ENCODE data around the gene TNPO3.

The TNPO3 gene

DNA sequence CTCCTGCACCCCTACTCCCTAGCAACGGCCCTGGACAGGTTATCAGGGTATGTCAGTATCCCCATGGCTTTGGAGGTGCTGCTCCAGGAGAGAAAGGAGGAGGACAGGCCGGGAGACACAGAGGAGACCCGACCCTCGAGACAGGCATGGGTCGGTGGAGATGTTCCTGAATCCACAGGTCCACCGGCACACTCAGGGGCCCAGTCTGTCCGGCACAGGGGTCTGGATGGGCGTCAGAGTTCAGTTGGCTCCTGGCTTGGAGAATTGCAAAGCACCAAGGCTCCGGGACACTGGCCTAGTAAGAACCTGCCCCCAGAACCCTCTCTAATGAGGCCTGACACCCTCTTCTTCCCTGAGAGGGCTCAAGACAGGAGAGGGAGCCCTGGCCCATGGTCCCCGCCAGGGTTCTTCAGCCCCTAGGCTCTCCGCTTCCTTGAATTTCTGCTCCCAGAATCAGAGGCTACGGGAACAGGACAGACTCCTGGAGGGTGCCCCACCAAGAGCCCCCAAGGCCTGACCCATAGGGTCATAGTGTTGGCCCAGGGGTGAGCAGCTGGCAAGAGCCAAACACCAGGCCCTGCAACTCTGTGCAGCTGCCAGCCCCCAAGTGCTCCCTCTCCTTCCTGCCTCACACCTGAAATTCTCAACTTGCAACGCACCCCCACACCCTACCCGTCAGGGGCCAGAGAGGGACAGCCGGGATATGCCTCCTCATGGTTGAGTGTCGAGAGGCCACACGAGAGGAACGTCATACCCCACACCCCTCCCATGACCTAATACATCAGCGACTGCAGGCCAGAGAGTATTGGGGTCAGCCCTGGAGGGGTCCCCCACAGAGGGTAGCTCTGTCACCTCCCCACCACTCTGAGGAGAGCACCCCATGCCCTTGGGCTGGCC, 122.7 kb downstream of the TNPO3 start:
- TF ChIP-seq, protein P1, sequence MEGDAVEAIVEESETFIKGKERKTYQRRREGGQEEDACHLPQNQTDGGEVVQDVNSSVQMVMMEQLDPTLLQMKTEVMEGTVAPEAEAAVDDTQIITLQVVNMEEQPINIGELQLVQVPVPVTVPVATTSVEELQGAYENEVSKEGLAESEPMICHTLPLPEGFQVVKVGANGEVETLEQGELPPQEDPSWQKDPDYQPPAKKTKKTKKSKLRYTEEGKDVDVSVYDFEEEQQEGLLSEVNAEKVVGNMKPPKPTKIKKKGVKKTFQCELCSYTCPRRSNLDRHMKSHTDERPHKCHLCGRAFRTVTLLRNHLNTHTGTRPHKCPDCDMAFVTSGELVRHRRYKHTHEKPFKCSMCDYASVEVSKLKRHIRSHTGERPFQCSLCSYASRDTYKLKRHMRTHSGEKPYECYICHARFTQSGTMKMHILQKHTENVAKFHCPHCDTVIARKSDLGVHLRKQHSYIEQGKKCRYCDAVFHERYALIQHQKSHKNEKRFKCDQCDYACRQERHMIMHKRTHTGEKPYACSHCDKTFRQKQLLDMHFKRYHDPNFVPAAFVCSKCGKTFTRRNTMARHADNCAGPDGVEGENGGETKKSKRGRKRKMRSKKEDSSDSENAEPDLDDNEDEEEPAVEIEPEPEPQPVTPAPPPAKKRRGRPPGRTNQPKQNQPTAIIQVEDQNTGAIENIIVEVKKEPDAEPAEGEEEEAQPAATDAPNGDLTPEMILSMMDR (IDR thresholded peaks at IDR 0.05; ENCODE audit: control extremely low read depth, extremely low read depth, low read depth, missing control alignments): no peak
- ChIA-PET POLR2A (interaction anchor here (0.9 kb wide), 1 partner anchor 23 kb away, joined by 3 read pairs; no protein-coding TSS in a partner anchor), CTCF (interaction anchor here (0.7 to 1.7 kb wide), 8 partner anchors 9 to 159 kb away, joined by 3 to 5 read pairs (median 4); no protein-coding TSS in a partner anchor)
- no peak for DNase-seq (ENCODE audit: extremely low spot score)

DNA sequence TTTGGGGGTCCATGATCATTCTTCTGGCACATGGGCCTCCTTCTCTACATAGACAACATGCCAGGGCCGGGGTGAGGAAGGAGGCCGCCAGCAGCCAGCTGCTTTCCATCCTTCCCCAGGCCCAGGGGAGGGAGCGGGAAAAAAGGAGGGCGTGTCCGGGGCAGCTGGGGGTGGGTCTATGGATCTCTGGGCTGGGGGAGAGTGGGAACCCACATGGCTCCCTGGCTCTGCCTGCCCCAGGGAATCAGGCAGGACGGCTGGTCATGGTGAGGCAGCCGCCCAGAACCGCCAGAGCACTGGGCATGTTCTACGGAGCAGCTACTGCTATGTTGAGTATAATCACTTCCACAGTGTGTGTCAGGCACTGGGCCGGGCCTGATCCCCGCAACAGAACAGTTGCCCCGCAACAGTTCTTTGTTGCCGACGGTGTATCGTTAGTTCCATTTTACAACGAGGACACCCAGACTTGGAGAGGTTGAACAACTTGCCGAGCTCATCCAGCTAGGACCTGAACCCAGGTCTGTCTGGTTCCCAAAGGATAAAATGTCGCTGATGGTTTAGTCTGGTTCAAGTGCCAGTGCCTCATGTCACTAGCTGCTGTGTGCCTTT, 123.6 kb downstream of the TNPO3 start:
- POLR2A ChIA-PET: no interaction called here
- CTCF ChIA-PET: interaction anchor here (0.7 to 1.2 kb wide), 3 partner anchors 8 to 160 kb away, joined by 3 read pairs; no protein-coding TSS in a partner anchor
- TF ChIP-seq, protein P1 (IDR thresholded peaks at IDR 0.05; ENCODE audit: control extremely low read depth, extremely low read depth, low read depth, missing control alignments): no peak
- DNase-seq (ENCODE audit: extremely low spot score): no peak

DNA sequence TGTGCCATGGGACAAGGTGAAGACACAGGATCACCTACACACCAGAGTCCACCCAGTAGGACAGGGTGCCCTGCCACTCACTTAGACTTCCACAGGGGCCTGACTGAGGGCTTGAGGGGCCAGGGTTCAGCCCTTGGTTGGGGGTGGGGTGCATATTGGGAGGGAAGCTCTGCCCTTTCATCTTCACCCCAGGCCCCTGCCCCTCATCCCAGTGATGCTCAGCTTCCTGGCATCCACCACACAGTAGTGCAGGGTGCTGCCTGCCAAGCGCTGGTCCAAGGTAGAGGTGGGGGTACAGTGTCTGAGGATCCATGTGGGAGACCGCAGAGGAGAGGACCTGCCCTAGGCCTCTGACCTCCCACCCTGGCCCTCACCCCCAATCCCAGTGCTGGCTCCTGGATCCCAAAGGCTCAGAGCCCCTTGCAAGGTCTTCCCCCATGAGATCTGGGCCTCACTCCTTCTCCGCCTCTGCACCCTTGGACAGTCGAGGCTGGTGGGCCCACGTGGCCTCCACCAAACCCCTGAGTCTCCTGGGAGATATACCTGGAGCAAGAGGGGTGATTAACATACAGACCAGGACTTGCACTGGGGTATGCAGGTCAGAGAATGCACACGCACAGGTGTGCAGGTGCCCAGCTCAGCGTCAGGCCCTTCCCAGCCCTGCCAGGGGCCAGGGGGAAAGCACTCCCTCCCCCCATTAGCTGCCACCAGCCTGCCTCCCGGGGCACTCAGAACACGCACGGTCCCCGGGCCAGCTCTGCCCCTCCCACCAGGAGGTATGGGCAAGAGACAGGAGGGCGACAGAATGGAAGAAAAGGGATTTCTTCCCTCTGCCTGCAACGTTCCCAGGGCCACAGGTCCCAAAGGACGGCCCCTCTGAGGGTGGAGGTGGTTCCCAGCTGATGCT, 125.8 kb downstream of the TNPO3 start:
- CTCF ChIA-PET: interaction anchor here (1.1 kb wide), 1 partner anchor 10 kb away, joined by 3 read pairs; no protein-coding TSS in a partner anchor
- DNase-seq (ENCODE audit: extremely low spot score): no peak
- TF ChIP-seq, protein P1 (IDR thresholded peaks at IDR 0.05; ENCODE audit: control extremely low read depth, extremely low read depth, low read depth, missing control alignments): no peak
- POLR2A ChIA-PET: interaction anchor here (0.6 kb wide), 2 partner anchors 11 to 215 kb away, joined by 3 to 4 read pairs; no protein-coding TSS in a partner anchor

DNA sequence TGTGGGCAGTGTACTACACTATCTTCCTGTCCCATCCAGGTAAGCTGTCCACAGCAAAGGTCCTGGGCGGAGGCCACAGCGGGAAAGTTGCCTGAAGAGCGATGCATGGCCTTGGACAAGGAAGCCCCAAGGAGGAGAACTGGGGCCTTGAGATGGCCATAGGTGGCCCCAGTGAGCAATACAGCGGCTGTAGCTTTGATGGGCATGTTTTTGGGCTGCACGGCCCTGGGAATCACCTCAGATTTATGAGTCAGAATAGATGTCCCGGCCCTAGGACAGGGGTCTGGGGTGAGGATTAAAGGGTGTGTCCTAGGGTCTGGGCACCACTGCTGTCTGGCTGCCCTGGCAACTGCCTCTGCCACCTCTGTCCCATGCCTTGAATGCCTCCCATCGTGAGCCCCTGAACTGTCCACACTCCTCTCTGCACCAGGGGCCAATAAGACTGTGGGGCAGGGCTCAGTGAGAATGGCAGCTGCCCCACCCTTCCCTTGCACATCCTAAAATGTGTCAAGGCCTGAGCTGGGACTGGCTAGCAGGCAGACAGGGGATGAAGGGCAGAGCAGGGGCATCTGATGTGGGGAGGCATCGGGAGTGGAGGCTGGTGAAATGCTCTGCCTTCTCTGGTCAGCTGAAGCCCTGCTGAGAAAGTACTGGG, 126.6 kb downstream of the TNPO3 start:
- TF ChIP-seq, protein P1 (IDR thresholded peaks at IDR 0.05; ENCODE audit: control extremely low read depth, extremely low read depth, low read depth, missing control alignments): no peak
- ChIA-PET CTCF (interaction anchor here (0.6 to 1.1 kb wide), 2 partner anchors 9 to 280 kb away, joined by 3 read pairs; no protein-coding TSS in a partner anchor), POLR2A (no interaction called here)
- no peak for DNase-seq (ENCODE audit: extremely low spot score)

DNA sequence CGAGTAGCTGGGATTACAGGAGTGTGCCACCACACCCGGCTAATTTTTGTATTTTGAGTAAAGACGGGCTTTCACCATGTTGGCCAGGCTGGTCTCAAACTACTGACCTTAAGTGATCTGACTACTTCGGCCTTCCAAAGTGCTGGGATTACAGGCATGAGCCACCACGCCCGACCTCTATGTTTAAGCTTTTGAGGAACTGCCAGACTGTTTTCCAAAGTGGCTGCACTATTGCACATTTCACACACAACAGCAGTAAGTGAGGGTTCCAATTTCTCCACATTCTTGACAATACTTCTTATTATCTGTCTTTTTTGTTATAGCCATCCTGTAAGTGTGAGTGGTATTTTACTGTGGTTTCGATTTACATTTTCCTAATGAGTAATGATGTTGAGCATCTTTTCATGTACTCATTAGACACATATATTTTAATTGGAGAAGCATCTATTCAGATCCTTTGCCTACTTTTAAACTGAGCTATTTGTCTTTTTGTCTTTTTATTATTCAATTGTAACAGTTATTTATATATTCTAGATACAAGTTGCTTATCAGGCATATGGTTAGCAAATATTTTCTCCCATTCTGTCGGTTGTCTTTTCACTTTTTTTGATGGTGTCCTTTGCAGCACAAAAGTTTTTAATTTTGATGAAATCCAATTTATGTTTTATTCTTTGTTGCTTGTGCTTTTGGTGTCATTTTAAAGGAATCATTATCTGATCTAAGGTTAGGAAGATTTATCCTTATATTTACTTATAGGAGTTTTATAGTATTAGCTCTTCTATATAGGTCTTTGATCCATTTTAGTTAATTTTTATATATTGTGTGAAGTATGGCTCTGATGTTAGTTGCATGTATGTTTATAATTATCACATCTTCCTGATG, 130.0 kb downstream of the TNPO3 start:
- TF ChIP-seq, protein P1 (IDR thresholded peaks at IDR 0.05; ENCODE audit: control extremely low read depth, extremely low read depth, low read depth, missing control alignments): no peak
- CTCF ChIA-PET: interaction anchor here (1.1 to 1.4 kb wide), 4 partner anchors 10 to 166 kb away, joined by 3 to 7 read pairs (median 3); no protein-coding TSS in a partner anchor
- POLR2A ChIA-PET: no interaction called here
- no peak for DNase-seq (ENCODE audit: extremely low spot score)
